HG03066 (cell line): ENCODE measurements around the gene EXD1.

Experiments used
- ATAC-seq: cut with Tn5 transposase; IDR thresholded peaks from one replicate; pipeline ENCODE4 v1.9.1; 2021; ENCODE audit warnings: low read depth; ENCODE audit not compliant: unreplicated experiment

EXD1 gene

GRCh38 chr15:41231422-41232226 lies 1.1 kb upstream of the EXD1 start:
- ATAC-seq = peak; percentile 44

- no peak for ATAC-seq
Observed at GRCh38 chr15:41230345-41230649, 260 bp downstream of the EXD1 start.

DNA sequence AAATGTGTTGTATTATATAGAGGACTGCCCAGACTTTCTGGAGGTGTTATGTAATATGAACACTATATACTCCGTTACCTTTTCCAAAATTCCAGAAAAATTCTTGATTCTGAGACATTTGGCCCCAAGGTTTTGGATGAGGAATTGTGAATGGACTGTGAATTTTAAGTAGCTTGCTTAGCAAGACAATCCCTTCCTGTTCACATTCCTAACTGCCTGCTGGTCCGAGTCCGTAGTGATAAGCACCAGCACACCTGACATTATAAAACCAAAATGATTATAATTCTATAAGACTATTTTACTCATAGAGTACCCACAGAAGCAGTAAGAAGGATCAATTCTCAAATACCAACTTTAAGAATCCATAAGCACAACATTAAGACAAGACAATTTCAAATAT lies 11.2 kb downstream of the EXD1 start:
- ATAC-seq = no peak

GRCh38 chr15:41218851-41219250 lies 11.7 kb downstream of the EXD1 start:
- no peak for ATAC-seq

GRCh38 chr15:41215708-41216107 lies 14.8 kb downstream of the EXD1 start:
- ATAC-seq = no peak

DNA sequence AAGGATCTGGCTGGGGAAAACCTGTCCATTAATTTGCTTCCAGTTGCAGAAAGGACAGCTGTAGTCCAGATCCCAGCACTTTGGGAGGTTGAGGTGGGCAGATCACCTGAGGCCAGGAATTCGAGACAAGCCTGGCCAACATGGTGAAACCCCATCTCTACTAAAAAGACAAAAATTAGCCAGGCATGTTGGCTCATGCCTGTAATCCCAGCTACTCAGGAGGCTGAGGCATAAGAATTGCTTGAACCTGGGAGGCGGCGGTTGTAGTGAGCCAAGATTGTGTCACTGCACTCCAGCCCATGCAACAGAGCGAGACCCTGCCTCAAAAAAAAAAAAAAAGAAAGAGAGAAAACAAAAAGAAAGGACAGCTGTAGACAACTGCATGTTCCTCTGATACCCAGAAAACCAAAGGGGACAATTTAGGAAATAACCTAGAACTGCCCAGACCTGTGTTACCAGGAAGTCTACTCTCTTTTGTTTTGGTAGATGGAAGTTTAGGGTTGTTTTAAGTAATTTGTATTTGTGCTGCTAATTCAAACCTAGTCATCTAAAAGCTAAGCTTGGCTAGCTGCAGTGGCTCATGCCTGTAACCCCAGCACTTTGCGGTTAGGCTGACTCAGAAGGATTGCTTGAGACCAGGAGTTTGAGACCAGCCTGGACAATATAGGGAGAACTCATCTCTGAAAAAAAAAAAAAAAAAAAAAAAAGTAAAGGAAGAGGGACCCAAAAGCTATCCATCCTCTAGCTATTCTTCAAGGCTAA lies 22.7 kb downstream of the EXD1 start:
- ATAC-seq = no peak

DNA sequence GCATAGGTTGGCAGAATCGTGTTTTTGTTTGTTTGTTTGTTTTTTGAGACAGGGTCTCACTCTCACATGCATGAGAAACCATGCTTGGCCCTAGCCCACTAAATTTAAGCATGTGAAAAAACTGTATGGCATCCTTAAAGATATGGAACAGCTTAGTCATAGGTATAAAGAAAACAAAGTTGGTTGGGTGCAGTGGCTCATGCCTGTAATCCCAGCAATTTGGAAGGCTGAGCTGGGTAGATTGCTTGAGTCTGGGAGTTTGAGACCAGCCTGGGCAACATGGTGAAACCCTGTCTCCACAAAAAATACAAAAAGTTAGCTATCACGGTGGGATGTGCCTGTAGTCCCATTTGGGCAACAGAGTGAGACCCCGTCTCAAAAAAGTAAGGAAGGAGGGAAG lies 25.2 kb downstream of the EXD1 start:
- ATAC-seq = no peak

DNA sequence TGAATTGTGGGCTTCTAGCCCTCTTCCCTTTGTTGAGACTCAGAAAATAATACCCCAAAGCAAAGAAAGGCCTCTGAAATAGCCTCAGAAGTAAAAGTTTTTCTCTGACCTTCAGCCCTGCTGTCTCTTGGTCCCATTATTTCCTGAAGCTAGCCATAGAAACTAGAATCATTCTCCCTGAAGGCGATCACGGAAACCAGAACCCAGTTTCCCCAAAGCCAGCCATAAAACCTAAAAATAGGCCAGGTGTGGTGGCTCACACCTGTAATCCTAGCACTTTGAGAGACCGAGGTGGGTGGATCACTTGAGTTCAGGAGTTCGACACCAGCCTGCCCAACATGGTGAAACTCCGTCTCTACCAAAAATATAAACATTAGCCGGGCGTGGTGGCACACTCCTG lies 27.2 kb downstream of the EXD1 start:
- no peak for ATAC-seq

GRCh38 chr15:41199470-41199869 lies 31.1 kb downstream of the EXD1 start:
- ATAC-seq = no peak

DNA sequence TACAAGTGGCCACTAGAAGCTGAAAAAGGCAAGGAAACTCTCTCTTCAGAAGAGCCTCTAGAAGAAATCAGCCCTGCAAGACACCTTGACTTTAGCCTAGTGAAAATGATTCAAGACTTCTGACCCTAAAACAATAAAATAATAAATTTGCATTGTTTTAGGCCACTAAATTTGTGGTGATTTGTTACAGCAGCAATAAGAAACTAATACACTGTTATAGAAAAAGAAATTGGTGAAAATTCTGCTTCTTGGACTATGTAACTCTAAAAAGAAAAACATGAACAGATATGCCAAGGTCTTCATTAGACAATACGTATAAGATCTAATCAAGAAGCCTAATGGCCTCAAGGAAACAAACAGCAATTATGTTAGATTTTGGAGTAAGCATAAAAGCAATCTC lies 36.1 kb downstream of the EXD1 start:
- ATAC-seq = no peak

- ATAC-seq = no peak
Observed at GRCh38 chr15:41183581-41183980, 47.0 kb downstream of the EXD1 start.

DNA sequence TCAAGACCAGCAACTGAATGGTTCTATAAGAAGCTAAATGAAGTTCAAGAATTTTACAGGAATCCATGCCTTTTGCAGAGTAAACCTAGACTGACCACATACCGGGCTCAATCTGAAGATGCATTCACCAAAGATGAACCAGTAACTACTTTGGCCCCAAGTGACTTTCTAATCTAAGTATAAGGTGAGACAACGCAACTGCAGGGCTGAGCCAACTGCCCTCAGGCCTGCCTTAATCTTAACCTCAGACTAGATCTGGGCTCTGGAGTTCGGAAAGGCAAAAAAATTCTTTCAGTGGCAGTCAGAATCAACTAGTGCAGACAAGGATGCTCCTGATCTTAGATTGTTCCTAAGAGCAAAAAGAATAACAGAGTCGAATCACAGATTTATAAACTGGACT lies 48.3 kb downstream of the EXD1 start:
- no peak for ATAC-seq

GRCh38 chr15:41180206-41180789 lies 50.3 kb downstream of the EXD1 start:
- no peak for ATAC-seq

DNA sequence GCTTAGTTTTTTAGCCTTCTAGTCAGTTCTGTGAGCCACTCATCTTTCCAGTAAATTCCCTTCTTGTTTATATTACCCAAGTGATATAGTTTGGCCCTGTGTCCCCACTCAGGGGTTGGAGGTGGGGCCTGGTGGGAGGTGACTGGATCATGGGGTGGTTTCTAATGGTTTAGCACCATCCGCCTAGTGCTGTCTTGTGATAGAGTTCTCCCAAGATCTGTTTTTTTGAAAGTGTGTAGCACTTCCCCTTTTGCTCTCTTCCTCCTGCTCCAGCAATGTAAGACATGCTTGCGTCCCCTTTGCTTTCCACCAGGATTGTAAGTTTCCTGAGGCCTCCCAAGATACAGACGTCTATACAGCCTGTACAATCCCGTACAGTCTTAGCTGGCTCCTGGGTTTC lies 60.8 kb downstream of the EXD1 start:
- ATAC-seq = no peak

DNA sequence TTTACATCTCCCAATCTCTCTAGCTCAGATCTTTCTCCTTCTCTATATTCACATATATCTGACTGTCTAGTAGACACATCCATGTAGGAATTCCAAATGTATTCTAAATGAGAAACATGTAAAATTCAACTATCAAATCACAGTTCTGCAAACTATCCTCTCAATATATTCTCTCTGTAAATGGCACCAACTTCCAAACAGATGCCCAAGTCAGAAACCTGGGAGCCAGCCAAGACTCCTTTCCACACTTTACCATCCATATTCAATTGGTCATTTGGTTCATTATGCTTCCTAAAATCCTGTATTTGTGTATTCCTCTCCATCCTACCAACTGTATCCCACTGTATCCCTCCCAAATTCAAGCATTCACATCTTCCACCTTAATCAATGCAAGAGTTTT lies 61.5 kb downstream of the EXD1 start:
- ATAC-seq = no peak

GRCh38 chr15:41161736-41162135 lies 68.8 kb downstream of the EXD1 start:
- no peak for ATAC-seq

- no peak for ATAC-seq
Observed at GRCh38 chr15:41161336-41161735, 69.2 kb downstream of the EXD1 start.

- ATAC-seq = no peak
Observed at GRCh38 chr15:41160639-41161315, 69.8 kb downstream of the EXD1 start.

GRCh38 chr15:41154412-41154811 lies 76.1 kb downstream of the EXD1 start:
- no peak for ATAC-seq

DNA sequence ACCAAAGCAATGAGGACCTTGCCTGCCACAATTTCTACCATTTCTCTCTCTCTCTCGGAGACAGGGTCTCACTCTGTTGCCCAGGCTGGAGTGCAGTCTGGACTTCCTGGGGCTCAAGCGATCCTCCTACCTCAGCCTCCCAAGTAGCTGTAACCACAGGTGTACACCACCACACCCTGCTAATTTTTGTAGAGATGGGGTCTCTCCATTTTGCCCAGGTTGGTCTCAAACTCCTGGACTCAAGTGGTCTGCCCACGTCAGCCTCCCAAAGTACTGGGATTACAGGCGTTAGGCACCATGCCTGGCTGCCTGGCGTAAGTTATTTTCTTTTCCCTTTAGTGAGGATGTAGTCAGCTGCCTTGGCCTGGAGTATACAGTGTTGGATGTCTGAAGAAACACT lies 76.8 kb downstream of the EXD1 start:
- no peak for ATAC-seq

DNA sequence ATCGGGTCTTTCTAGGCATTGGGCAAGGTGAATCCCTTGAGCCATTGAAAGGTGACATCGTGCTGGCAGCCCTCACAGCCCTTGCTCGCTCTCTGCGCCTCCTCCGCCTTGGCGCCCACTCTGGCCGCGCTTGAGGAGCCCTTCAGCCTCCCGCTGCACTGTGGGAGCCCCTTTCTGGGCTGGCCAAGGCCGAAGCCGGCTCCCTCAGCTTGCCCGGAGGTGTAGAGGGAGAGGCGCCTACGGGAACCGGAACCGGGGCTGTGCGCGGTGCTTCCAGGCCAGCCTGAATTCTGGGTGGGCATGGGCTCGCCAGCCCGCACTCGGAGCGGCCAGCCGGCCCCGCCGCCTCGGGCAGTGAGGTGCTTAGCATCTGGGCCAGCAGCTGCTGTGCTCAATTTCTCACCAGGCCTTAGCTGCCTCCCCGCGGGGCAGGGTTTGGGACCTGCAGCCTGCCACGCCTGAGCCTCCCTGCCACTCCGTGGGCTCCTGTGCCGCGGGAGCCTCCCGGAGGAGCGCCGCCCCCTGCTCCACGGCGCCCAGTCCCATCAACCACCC lies 79.0 kb downstream of the EXD1 start:
- ATAC-seq = no peak
